OCI-LY3 (cell line): ENCODE measurements around the gene MACF1.

Experiments
- H2AFZ ChIP-seq: fragments of 200-600, 300-600 bp; shearing (Covaris generic); 2 replicates; pipeline ENCODE4 v1.6.0; 2014; ENCODE audit warnings: antibody characterized with exemption, low read depth, low read length
- H3K27ac ChIP-seq: fragments of 200-600, 300-600 bp; sonication (generic); 2 replicates; pipeline ENCODE4 v1.5.1; 2014; ENCODE audit warnings: mild to moderate bottlenecking, low read length, moderate library complexity, mixed read lengths
- H3K27me3 ChIP-seq: fragments of 200-600, 300-600 bp; sonication (generic); 2 replicates; pipeline ENCODE4 v1.6.1; 2014; ENCODE audit warnings: low read depth, low read length, mixed read lengths
- H3K36me3 ChIP-seq: fragments of 200-600, 300-600 bp; sonication (generic); replicated peaks from 2 replicates; pipeline ENCODE3; 2014; ENCODE audit warnings: low read depth, low read length, mixed read lengths
- H3K4me1 ChIP-seq: fragments of 300-600, 200-600 bp; sonication (generic); 2 replicates; pipeline ENCODE4 v1.6.1; 2014; ENCODE audit warnings: low read length, mixed read lengths
- H3K4me2 ChIP-seq: fragments of 200-600, 300-600 bp; sonication (generic); 2 replicates; pipeline ENCODE4 v1.6.1; 2014; ENCODE audit warnings: low read length, mixed read lengths
- H3K4me3 ChIP-seq: fragments of 300-600, 200-600 bp; sonication (generic); 2 replicates; pipeline ENCODE4 v1.5.1; 2014; ENCODE audit warnings: antibody characterized with exemption, mild to moderate bottlenecking, low read length, moderate library complexity
- H3K79me2 ChIP-seq: fragments of 300-600, 200-600 bp; shearing (Covaris generic); 2 replicates; pipeline ENCODE4 v1.6.1; 2014; ENCODE audit warnings: mild to moderate bottlenecking, low read length, mixed read lengths
- H3K9ac ChIP-seq: fragments of 300-600, 200-600 bp; shearing (Covaris generic); 2 replicates; pipeline ENCODE4 v1.6.0; 2014; ENCODE audit warnings: mild to moderate bottlenecking, low read length, moderate library complexity
- H3K9me3 ChIP-seq: fragments of 200-600, 300-600 bp; shearing (Covaris generic); 2 replicates; pipeline ENCODE4 v1.6.1; 2014; ENCODE audit warnings: low read length, mixed read lengths; ENCODE audit not compliant: insufficient read depth
- H4K20me1 ChIP-seq: fragments of 200-600, 300-600 bp; sonication (generic); 2 replicates; pipeline ENCODE4 v1.6.1; 2016; ENCODE audit warnings: low read length, mixed read lengths; ENCODE audit not compliant: insufficient read depth
- CTCF ChIP-seq: fragments of 200-600, 300-600 bp; sonication (generic); IDR thresholded peaks from 2 replicates; pipeline ENCODE4 v1.5.1; 2014; ENCODE audit warnings: antibody characterized with exemption, low read length, low read depth
- EZH2phosphoT487 ChIP-seq: fragments of 200-600 bp; shearing (Covaris generic); IDR thresholded peaks from 2 replicates; pipeline ENCODE4 v1.6.1; 2018; ENCODE audit warnings: antibody characterized with exemption, mixed run types, low read depth

Gene MACF1

GRCh38 chr1:39164256-39164655 is 40.2 kb upstream of the MACF1 start:
- Histone ChIP-seq H3K36me3 (no peaks in the 10 kb centered on the region), H3K4me3 (no peak overlapping the region), H3K27me3 (no peaks in the 10 kb centered on the region), H3K4me2 (no peak overlapping the region), H2AFZ (no peak overlapping the region), H3K27ac (no peak overlapping the region), H3K4me1 (no peaks in the 10 kb centered on the region), H3K9me3 (no peaks in the 10 kb centered on the region), H3K9ac (no peak overlapping the region), H4K20me1 (peaks cover 7% of the 10 kb centered on the region), H3K79me2 (peaks cover 61% of the 10 kb centered on the region)
- no peak for TF ChIP-seq EZH2phosphoT487
- no peak for TF ChIP-seq CTCF

GRCh38 chr1:39165049-39165448 is 39.4 kb upstream of the MACF1 start:
- TF ChIP-seq CTCF = no peak
- Histone ChIP-seq H3K27ac (no peak overlapping the region), H3K4me1 (no peaks in the 10 kb centered on the region), H3K27me3 (no peaks in the 10 kb centered on the region), H3K79me2 (peaks cover 57% of the 10 kb centered on the region), H3K4me3 (no peak overlapping the region), H3K36me3 (no peaks in the 10 kb centered on the region), H3K9me3 (no peaks in the 10 kb centered on the region), H3K4me2 (no peak overlapping the region), H2AFZ (no peak overlapping the region), H4K20me1 (peaks cover 7% of the 10 kb centered on the region; the same call in 1 of the 2 replicates), H3K9ac (no peak overlapping the region)

- no peak for TF ChIP-seq CTCF
- no peak for TF ChIP-seq EZH2phosphoT487
- H3K4me3 ChIP-seq = no peak overlapping the region
- no peaks in the 10 kb centered on the region for H3K9me3 ChIP-seq
- H2AFZ ChIP-seq = no peak overlapping the region
- peaks cover 7% of the 10 kb centered on the region; the same call in 1 of the 2 replicates for H4K20me1 ChIP-seq
- H3K9ac ChIP-seq = no peak overlapping the region
- H3K27ac ChIP-seq = no peak overlapping the region
- peaks cover 58% of the 10 kb centered on the region for H3K79me2 ChIP-seq
- no peaks in the 10 kb centered on the region for H3K36me3 ChIP-seq
- H3K4me2 ChIP-seq = no peak overlapping the region
- H3K4me1 ChIP-seq = no peaks in the 10 kb centered on the region
- no peaks in the 10 kb centered on the region for H3K27me3 ChIP-seq
Measured at GRCh38 chr1:39165488-39165887, 39.0 kb upstream of the MACF1 start.

GRCh38 chr1:39167632-39168209 is 36.8 kb upstream of the MACF1 start:
- Histone ChIP-seq H3K4me2 (no peak overlapping the region), H3K27me3 (no peaks in the 10 kb centered on the region), H3K36me3 (no peaks in the 10 kb centered on the region), H3K4me3 (no peak overlapping the region), H3K27ac (no peak overlapping the region), H3K4me1 (no peaks in the 10 kb centered on the region), H3K9me3 (no peaks in the 10 kb centered on the region), H2AFZ (no peak overlapping the region), H3K9ac (no peak overlapping the region), H4K20me1 (peaks cover 9% of the 10 kb centered on the region; the same call in 1 of the 2 replicates), H3K79me2 (peaks cover 61% of the 10 kb centered on the region)
- no peak for TF ChIP-seq CTCF
- TF ChIP-seq EZH2phosphoT487 = no peak
